Endothelial cell of umbilical vein (primary cell): ENCODE data around the gene NAV3. TPM values are rescaled to one million over a fixed set of nuclear protein-coding genes. Genes with fewer than 3 reads are reported as not detected.

Experiments used
- BruUV-seq: library from RNA; stranded (reverse); fragments of 400-500 nt; replicated peaks from 2 replicates; lab custom pipeline; 2021; lab: Mats Ljungman, UMichigan
- CTCF ChIA-PET: fragments of 300-600, 350-600 bp; sonication (Branson Sonifier 250); formaldehyde crosslinking; loops from one replicate; lab custom pipeline; 2021; ENCODE audit warnings: antibody characterized with exemption, inconsistent platforms; lab: Charles Lee
- POLR2A ChIA-PET: fragments of 300-600, 350-600 bp; sonication (Branson Sonifier 250); formaldehyde crosslinking; loops from one replicate; lab custom pipeline; 2021; ENCODE audit warnings: antibody characterized with exemption, inconsistent platforms; lab: Charles Lee
- DNase-seq: peaks from one replicate; pipeline ENCODE4 v3.0.0-alpha.2; 2011; ENCODE audit warnings: low read depth, low spot score
- FAIRE-seq: peaks from 2 replicates; lab custom pipeline; 2011; peaks lifted over from hg19 to GRCh38; lab: Jason Lieb, UNC
- H2AFZ ChIP-seq: 2 replicates; pipeline ENCODE4 v1.6.0; 2012; ENCODE audit warnings: low read depth, low read length, control low read depth, inconsistent platforms
- H3K27ac ChIP-seq: 2 replicates; pipeline ENCODE4 v1.5.1; 2011; ENCODE audit warnings: low read depth, mild to moderate bottlenecking, control low read depth, low read length, moderate library complexity; ENCODE audit not compliant: insufficient read depth
- H3K27me3 ChIP-seq, 2 experiments: 2 replicates each; pipeline versions ENCODE4 v1.6.0 to v1.6.1; 2011; ENCODE audit warnings: low read length in 2 of 2, mixed read lengths in 1 of 2; ENCODE audit not compliant: control insufficient read depth in 2 of 2, insufficient read depth in 2 of 2
- H3K36me3 ChIP-seq, 2 experiments: 2 replicates in 1 of 2; 3 replicates in 1 of 2; pipeline ENCODE4 v1.5.1; 2011; ENCODE audit warnings: low read length in 2 of 2, mild to moderate bottlenecking in 1 of 2, moderate library complexity in 1 of 2; ENCODE audit not compliant: control insufficient read depth in 2 of 2, insufficient read depth in 2 of 2; ENCODE audit errors: extremely low read depth in 1 of 2
- H3K4me1 ChIP-seq: 3 replicates; pipeline ENCODE4 v1.5.1; 2011; ENCODE audit warnings: mild to moderate bottlenecking, low read length; ENCODE audit not compliant: control insufficient read depth, insufficient read depth; ENCODE audit errors: extremely low read depth
- H3K4me2 ChIP-seq: 2 replicates; pipeline ENCODE4 v1.6.1; 2011; ENCODE audit warnings: low read length, control low read depth, mixed read lengths; ENCODE audit not compliant: insufficient read depth
- H3K4me3 ChIP-seq, 3 experiments: fragments of 200-600 bp in 1 of 3; sonication (generic), shearing (Covaris generic) in 1 of 3; replicated peaks in 1 of 3; 2 replicates each; pipeline ENCODE4 v1.5.1; 2011 to 2016; ENCODE audit warnings: control low read depth in 3 of 3, low read length in 3 of 3, mild to moderate bottlenecking in 2 of 3, inconsistent platforms in 1 of 3, low read depth in 1 of 3, moderate library complexity in 1 of 3; ENCODE audit not compliant: insufficient read depth in 1 of 3
- H3K79me2 ChIP-seq: 2 replicates; pipeline ENCODE4 v1.6.0; 2012; ENCODE audit warnings: low read length, inconsistent platforms; ENCODE audit not compliant: control insufficient read depth, insufficient read depth
- H3K9ac ChIP-seq: replicated peaks from 2 replicates; pipeline ENCODE3; 2011; ENCODE audit warnings: low read length, control low read depth; ENCODE audit not compliant: insufficient read depth; ENCODE audit errors: extremely low read depth
- H3K9me1 ChIP-seq: replicated peaks from 3 replicates; pipeline ENCODE4 v1.6.0; 2011; ENCODE audit warnings: mild to moderate bottlenecking, low read length; ENCODE audit not compliant: control insufficient read depth, insufficient read depth; ENCODE audit errors: extremely low read depth
- H3K9me3 ChIP-seq: replicated peaks from 2 replicates; pipeline ENCODE4 v1.5.1; 2012; ENCODE audit warnings: low read length, inconsistent platforms; ENCODE audit not compliant: control insufficient read depth, insufficient read depth
- H4K20me1 ChIP-seq: replicated peaks from 2 replicates; pipeline ENCODE3; 2011; ENCODE audit warnings: mild to moderate bottlenecking, low read length; ENCODE audit not compliant: control insufficient read depth, insufficient read depth; ENCODE audit errors: extremely low read depth
- EZH2 ChIP-seq: IDR thresholded peaks from 2 replicates; pipeline ENCODE4 v1.6.1; 2012; ENCODE audit warnings: borderline replicate concordance, low read depth, mild to moderate bottlenecking, moderate library complexity, low read length, inconsistent platforms; ENCODE audit not compliant: severe bottlenecking
- FOS ChIP-seq: IDR thresholded peaks from 2 replicates; pipeline ENCODE4 v1.6.1; 2011; ENCODE audit warnings: mild to moderate bottlenecking, low read length, moderate library complexity, borderline replicate concordance; ENCODE audit not compliant: insufficient read depth
- GATA2 ChIP-seq: IDR thresholded peaks from 2 replicates; pipeline ENCODE4 v1.7.0; 2011; ENCODE audit warnings: low read depth, mild to moderate bottlenecking, moderate library complexity, mixed read lengths, low read length; ENCODE audit not compliant: insufficient read length, insufficient read depth
- JUN ChIP-seq: IDR thresholded peaks from 2 replicates; pipeline ENCODE4 v1.6.1; 2011; ENCODE audit warnings: borderline replicate concordance, low read depth; ENCODE audit not compliant: insufficient read length, insufficient read depth
- MYC ChIP-seq: IDR thresholded peaks from one replicate; pipeline ENCODE4 v1.6.1; 2011; ENCODE audit warnings: mild to moderate bottlenecking, low read depth, low read length
- POLR2A ChIP-seq: IDR thresholded peaks from 2 replicates; pipeline ENCODE4 v1.6.1; 2012; ENCODE audit warnings: low read depth, mild to moderate bottlenecking, control low read depth, low read length
- POLR2AphosphoS5 ChIP-seq: IDR thresholded peaks from 2 replicates; pipeline ENCODE4 v1.6.1; 2012; ENCODE audit warnings: low read depth, mild to moderate bottlenecking, control low read depth, low read length, moderate library complexity; ENCODE audit not compliant: insufficient read depth
- dilution Hi-C: fragments of 300-500 bp; cut with MboI; formaldehyde crosslinking; loops from one replicate; pipeline ENCODE4 v1.15.0; 2019; ENCODE audit warnings: low sequenced_read_pairs; ENCODE audit not compliant: extremely low pct_ligation_motif_present
- intact Hi-C: fragments of 100-400 bp; cut with micrococcal nuclease; formaldehyde crosslinking; loops from one replicate; pipeline ENCODE4 v1.10.0; 2022
- polyA plus RNA-seq, 4 experiments: library from polyadenylated mRNA; depleted of rRNA in 3 of 4; stranded (reverse) in 3 of 4; unstranded in 1 of 4; fragments of >200 nt; gene quantifications; 2 replicates each; pipeline versions ENCODE4 v1.2.1 to v1.2.3, GENCODE V29; 2011 to 2012; ENCODE audit warnings: missing spikeins in 1 of 4
- total RNA-seq: library from RNA; stranded (reverse); gene quantifications from 2 replicates; pipeline ENCODE4 v1.2.3, GENCODE V29; 2021
- TF ChIP-seq, protein P1 (sequence below): IDR thresholded peaks from 2 replicates; pipeline ENCODE4 v1.6.1; 2011; ENCODE audit not compliant: insufficient read depth, insufficient read length
- TF ChIP-seq, protein P2 (sequence below), 2 donors: IDR thresholded peaks; 1 replicate in 1 of 2; 2 replicates in 1 of 2; pipeline ENCODE4 v1.5.1; 2011; ENCODE audit warnings: low read length in 2 of 2, mild to moderate bottlenecking in 2 of 2, moderate library complexity in 2 of 2, control low read depth in 1 of 2, inconsistent platforms in 1 of 2, low read depth in 1 of 2; ENCODE audit not compliant: insufficient read depth in 1 of 2; ENCODE audit errors: extremely low read depth in 1 of 2

NAV3 gene
- total and polyA plus RNA-seq, 2 donors (not counting 3 experiments of a cell fraction or from before 2014, with no cell fraction given) = 6.7 to 40.1 TPM

DNA sequence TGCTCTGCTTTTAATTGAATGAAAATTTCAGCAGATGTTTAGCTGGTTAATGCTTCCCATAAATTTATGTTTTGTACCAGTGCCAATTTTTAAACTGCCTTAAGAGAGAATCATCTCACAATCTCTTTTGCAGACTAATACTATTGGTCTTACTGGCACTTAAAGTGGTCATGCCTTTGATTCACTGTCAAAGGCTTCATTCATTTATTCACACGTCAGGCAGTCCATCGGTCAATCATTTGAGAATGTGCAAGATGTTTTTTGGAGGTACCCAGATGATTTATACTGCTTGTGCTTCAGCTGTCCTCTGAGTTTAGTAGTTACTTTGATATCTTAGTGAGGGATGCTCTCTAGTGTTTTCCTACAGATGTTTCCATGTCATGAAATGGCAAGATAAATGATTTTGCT lies 83.4 kb downstream of the NAV3 start:
- Histone ChIP-seq H3K27me3 (no peaks in the 10 kb centered on the region), H3K9me1 (no peaks in the 10 kb centered on the region), H3K36me3 (no peaks in the 10 kb centered on the region), H3K79me2 (no peaks in the 10 kb centered on the region), H3K4me1 (no peaks in the 10 kb centered on the region), H3K4me2 (no peak overlapping the region), H3K9me3 (no peaks in the 10 kb centered on the region), H2AFZ (no peak overlapping the region), H3K27ac (no peak overlapping the region), H4K20me1 (no peaks in the 10 kb centered on the region), H3K4me3 (no peak overlapping the region), H3K9ac (no peak overlapping the region)
- POLR2A ChIA-PET = no interaction called here
- dilution Hi-C loops = no loop called here
- DNase-seq (no peak), FAIRE-seq (no peak)
- intact Hi-C loops = no loop called here
- no peak for TF ChIP-seq JUN
- TF ChIP-seq MYC = no peak
- TF ChIP-seq POLR2AphosphoS5 = no peak
- TF ChIP-seq, protein P1, sequence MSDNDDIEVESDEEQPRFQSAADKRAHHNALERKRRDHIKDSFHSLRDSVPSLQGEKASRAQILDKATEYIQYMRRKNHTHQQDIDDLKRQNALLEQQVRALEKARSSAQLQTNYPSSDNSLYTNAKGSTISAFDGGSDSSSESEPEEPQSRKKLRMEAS = no peak
- no peak for TF ChIP-seq POLR2A
- TF ChIP-seq, protein P2, sequence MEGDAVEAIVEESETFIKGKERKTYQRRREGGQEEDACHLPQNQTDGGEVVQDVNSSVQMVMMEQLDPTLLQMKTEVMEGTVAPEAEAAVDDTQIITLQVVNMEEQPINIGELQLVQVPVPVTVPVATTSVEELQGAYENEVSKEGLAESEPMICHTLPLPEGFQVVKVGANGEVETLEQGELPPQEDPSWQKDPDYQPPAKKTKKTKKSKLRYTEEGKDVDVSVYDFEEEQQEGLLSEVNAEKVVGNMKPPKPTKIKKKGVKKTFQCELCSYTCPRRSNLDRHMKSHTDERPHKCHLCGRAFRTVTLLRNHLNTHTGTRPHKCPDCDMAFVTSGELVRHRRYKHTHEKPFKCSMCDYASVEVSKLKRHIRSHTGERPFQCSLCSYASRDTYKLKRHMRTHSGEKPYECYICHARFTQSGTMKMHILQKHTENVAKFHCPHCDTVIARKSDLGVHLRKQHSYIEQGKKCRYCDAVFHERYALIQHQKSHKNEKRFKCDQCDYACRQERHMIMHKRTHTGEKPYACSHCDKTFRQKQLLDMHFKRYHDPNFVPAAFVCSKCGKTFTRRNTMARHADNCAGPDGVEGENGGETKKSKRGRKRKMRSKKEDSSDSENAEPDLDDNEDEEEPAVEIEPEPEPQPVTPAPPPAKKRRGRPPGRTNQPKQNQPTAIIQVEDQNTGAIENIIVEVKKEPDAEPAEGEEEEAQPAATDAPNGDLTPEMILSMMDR (IDR thresholded peaks at IDR 0.05; ENCODE audit: extremely low read depth in 1 of 2, insufficient read depth in 1 of 2, low read depth in 1 of 2, low read length in 2 of 2) = no peak
- no peak for TF ChIP-seq FOS
- no peak for TF ChIP-seq GATA2
- TF ChIP-seq EZH2 = no peak
- BruUV-seq = no TSS peak
- CTCF ChIA-PET = interaction anchor here (1.0 to 4.0 kb wide), 8 partner anchors 9 to 189 kb away, joined by 3 to 22 read pairs (median 3); partner anchors contain the start of gene NAV3
